Sigmoid colon (tissue), 7 donors: ENCODE results near the gene HELZ. TPM values are rescaled to one million over a fixed set of nuclear protein-coding genes. Genes with fewer than 3 reads are reported as not detected.

Source experiments
- DNase-seq: peaks from one replicate; pipeline ENCODE4 v3.0.0-alpha.2; 2019
- H3K27ac ChIP-seq, 4 donors: fragments of 200-600 bp; sonication (generic); one replicate each; pipeline ENCODE4 v1.5.1; 2016 to 2019; ENCODE audit warnings: mild to moderate bottlenecking in 1 of 4
- H3K27me3 ChIP-seq, 3 donors: fragments of 200-600 bp; sonication (generic); one replicate each; pipeline ENCODE4 v1.5.1; 2019; ENCODE audit warnings: mild to moderate bottlenecking in 1 of 3
- H3K36me3 ChIP-seq, 4 donors: fragments of 200-600 bp; sonication (generic); one replicate each; pipeline ENCODE4 v1.5.1; 2016 to 2019
- H3K4me1 ChIP-seq, 4 donors: fragments of 200-600 bp; sonication (generic); one replicate each; pipeline ENCODE4 v1.5.1; 2017 to 2019
- H3K4me3 ChIP-seq, 4 donors: fragments of 200-600 bp; sonication (generic); one replicate each; pipeline ENCODE4 v1.5.1; 2017 to 2019; ENCODE audit warnings: mild to moderate bottlenecking in 2 of 4, moderate library complexity in 1 of 4
- H3K9me3 ChIP-seq, 4 donors: fragments of 200-600 bp in 3 of 4; sonication (generic) in 3 of 4; one replicate each; pipeline versions ENCODE4 v1.5.1 to v1.6.1; 2013 to 2019
- EP300 ChIP-seq, 4 donors: sonication (generic); formaldehyde crosslinking; IDR thresholded peaks; one replicate each; pipeline ENCODE4 v1.6.1; 2017; ENCODE audit warnings: antibody characterized with exemption in 4 of 4
- POLR2A ChIP-seq, 2 donors: fragments of 450-650 bp; IDR thresholded peaks; one replicate each; pipeline ENCODE4 v1.6.1; 2016; ENCODE audit warnings: antibody characterized with exemption in 2 of 2, mild to moderate bottlenecking in 2 of 2, moderate library complexity in 2 of 2
- POLR2AphosphoS5 ChIP-seq, 4 donors: sonication (generic); formaldehyde crosslinking; IDR thresholded peaks; one replicate each; pipeline ENCODE4 v1.6.1; 2017; ENCODE audit warnings: antibody characterized with exemption in 4 of 4
- WGBS, 2 donors: extraction: QIAGEN DNeasy Blood & Tissue Kit; methylation state at CpG; one replicate each; pipeline ENCODE4 v1.1.7; 2013; 5-methylcytosine and 5-hydroxymethylcytosine counted together
- intact Hi-C: fragments of 100-400 bp; cut with DNase I; formaldehyde crosslinking; loops from one replicate; pipeline ENCODE4 v1.15.1; 2023
- polyA plus RNA-seq, 3 donors: library from polyadenylated mRNA; stranded (reverse); fragments of 200-250 nt; gene quantifications; one replicate each; pipeline ENCODE4 v1.2.3, GENCODE V29; 2013
- total RNA-seq, 4 donors: library from RNA; depleted of rRNA; stranded (reverse); fragments of >200 nt; gene quantifications; one replicate each; pipeline ENCODE4 v1.1.0, GENCODE V29; 2016
- TF ChIP-seq, protein P1 (sequence below), 4 experiments: fragments of 450-650 bp in 3 of 4; fragments of 200-600 bp in 1 of 4; IDR thresholded peaks; one replicate each; pipeline ENCODE4 v1.5.1; 2016 to 2019; ENCODE audit warnings: antibody characterized with exemption in 4 of 4, mild to moderate bottlenecking in 3 of 4, moderate library complexity in 2 of 4
- donor health status: healthy with polysubstance abuse.
- donor health status: Bipolar disorder and iron deficiency.
- donor health status: healthy.

Gene HELZ
- total and polyA plus RNA-seq, 7 donors, result 2.4 to 61.5 (median 31.7) TPM

DNA sequence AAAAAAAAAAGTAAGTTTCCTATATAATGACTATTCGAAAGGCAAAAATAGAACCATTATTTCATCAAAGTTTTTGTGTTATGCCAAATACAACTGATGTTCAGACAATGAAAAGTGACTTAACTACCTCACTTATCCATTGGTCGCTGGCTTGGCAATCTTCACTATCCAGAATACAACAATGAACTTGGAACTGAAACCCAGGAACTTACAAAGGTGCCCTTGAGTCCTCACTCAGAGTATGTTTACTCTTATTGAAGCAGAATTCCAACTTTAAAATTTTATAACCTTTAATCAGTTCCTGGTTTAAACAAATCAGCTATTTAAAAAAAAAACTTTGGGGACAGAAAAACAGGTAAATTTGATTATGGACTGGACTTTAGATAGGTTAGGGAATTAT lies 34.1 kb downstream of the HELZ start:
- Histone ChIP-seq H3K27me3 (no peaks in the 10 kb centered on the region), H3K9me3 (no peaks in the 10 kb centered on the region), H3K4me1 (peaks cover 0 to 13% (median 5%) of the 10 kb centered on the region in 4 donors), H3K27ac (no peak overlapping the region), H3K4me3 (no peak overlapping the region), H3K36me3 (peaks cover 0 to 21% (median 0%) of the 10 kb centered on the region in 4 donors)
- 52 to 83% methylated on average over 2 of the region's 2 CpGs for WGBS, 2 donors
- intact Hi-C loops, result no loop called here
- DNase-seq, result no peak
- TF ChIP-seq POLR2A (IDR thresholded peaks at IDR 0.05) (no peak), EP300 (IDR thresholded peaks at IDR 0.05) (no peak), POLR2AphosphoS5 (IDR thresholded peaks at IDR 0.05) (no peak)
- TF ChIP-seq, protein P1, sequence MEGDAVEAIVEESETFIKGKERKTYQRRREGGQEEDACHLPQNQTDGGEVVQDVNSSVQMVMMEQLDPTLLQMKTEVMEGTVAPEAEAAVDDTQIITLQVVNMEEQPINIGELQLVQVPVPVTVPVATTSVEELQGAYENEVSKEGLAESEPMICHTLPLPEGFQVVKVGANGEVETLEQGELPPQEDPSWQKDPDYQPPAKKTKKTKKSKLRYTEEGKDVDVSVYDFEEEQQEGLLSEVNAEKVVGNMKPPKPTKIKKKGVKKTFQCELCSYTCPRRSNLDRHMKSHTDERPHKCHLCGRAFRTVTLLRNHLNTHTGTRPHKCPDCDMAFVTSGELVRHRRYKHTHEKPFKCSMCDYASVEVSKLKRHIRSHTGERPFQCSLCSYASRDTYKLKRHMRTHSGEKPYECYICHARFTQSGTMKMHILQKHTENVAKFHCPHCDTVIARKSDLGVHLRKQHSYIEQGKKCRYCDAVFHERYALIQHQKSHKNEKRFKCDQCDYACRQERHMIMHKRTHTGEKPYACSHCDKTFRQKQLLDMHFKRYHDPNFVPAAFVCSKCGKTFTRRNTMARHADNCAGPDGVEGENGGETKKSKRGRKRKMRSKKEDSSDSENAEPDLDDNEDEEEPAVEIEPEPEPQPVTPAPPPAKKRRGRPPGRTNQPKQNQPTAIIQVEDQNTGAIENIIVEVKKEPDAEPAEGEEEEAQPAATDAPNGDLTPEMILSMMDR (IDR thresholded peaks at IDR 0.05), result no peak

DNA sequence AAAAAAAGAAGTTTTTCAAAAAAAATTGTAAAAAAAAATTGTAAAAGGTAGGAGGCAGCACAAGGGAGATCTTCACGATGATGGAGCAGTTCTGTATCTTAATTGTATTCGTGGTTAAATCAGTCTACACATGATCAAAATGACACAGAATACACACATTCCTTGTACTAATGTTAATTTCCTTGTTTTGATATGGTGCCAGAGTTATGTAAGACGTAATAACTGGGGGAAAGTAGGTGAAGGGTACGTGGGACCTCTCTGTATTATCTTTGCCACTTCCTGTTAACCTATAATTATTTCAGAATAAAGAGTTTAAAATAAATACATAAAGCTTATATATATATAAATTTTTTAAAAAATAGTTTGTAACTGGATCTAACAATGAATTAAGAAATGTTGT lies 36.8 kb downstream of the HELZ start:
- peaks cover 0 to 4% (median 0%) of the 10 kb centered on the region in 4 donors for H3K36me3 ChIP-seq
- H3K4me3 ChIP-seq, result no peak overlapping the region
- H3K27me3 ChIP-seq, result no peaks in the 10 kb centered on the region
- no peak overlapping the region for H3K27ac ChIP-seq
- 31 to 59% methylated on average over 4 of the region's 4 CpGs for WGBS, 2 donors
- no peak for DNase-seq
- no peaks in the 10 kb centered on the region for H3K9me3 ChIP-seq
- H3K4me1 ChIP-seq, result peaks cover 0 to 8% (median 4%) of the 10 kb centered on the region in 4 donors
- intact Hi-C loops, result no loop called here
- TF ChIP-seq, protein P1 (IDR thresholded peaks at IDR 0.05), result no peak

DNA sequence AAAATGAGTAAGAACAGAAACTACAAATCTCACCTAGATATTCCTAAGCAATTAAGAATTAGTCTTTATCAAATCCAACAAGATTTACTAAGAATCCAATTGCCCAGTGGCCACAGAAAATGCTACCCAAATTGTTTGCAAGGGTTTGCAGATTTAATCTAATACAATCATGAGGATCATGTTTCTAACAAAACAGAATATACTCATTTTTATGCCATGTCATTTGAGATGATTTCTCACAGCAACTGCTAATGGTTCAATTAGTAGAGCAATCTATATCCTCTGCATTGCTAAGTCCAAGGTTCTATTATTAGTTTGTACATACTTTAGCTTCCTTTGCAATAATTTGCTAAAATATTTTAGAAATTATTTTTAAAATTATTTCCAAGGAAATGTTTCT lies 41.2 kb downstream of the HELZ start:
- DNase-seq, result no peak
- no peaks in the 10 kb centered on the region for H3K9me3 ChIP-seq
- TF ChIP-seq EP300 (IDR thresholded peaks at IDR 0.05) (no peak), POLR2A (IDR thresholded peaks at IDR 0.05) (no peak), POLR2AphosphoS5 (IDR thresholded peaks at IDR 0.05) (no peak)
- TF ChIP-seq, protein P1 (IDR thresholded peaks at IDR 0.05), result no peak
- H3K4me3 ChIP-seq, result no peak overlapping the region
- no peaks in the 10 kb centered on the region for H3K27me3 ChIP-seq
- peaks cover 0 to 41% (median 11%) of the 10 kb centered on the region in 4 donors for H3K36me3 ChIP-seq
- intact Hi-C loops, result no loop called here
- H3K4me1 ChIP-seq, result no peaks in the 10 kb centered on the region
- H3K27ac ChIP-seq, result no peak overlapping the region

DNA sequence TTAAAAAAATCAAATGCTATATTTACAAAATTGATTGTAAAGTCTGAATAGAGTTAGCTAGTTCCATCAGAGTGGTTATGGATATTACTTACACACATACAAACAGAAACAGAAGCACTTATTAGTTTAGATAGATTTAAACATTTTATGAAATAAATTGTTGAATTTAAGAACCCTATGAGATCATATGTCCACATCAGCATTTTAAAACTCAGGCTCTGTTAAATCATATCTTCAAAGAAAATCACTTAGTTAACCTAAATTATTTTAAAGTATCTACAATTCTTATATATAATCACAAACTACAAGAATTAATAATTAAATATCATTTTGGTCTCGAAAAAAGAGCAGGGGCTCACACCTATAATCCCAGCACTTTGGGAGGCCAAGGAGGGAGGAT lies 42.5 kb downstream of the HELZ start:
- WGBS, 2 donors, result 98% methylated on average over 1 of the region's 1 CpG
- Histone ChIP-seq H3K27ac (no peak overlapping the region), H3K4me3 (no peak overlapping the region), H3K27me3 (no peaks in the 10 kb centered on the region), H3K9me3 (no peaks in the 10 kb centered on the region), H3K36me3 (peaks cover 0 to 52% (median 11%) of the 10 kb centered on the region in 4 donors), H3K4me1 (no peaks in the 10 kb centered on the region)
- TF ChIP-seq, protein P1 (IDR thresholded peaks at IDR 0.05), result no peak
- TF ChIP-seq POLR2A (IDR thresholded peaks at IDR 0.05), result no peak
- TF ChIP-seq EP300 (IDR thresholded peaks at IDR 0.05), result no peak
- TF ChIP-seq POLR2AphosphoS5 (IDR thresholded peaks at IDR 0.05), result no peak
- no peak for DNase-seq
- intact Hi-C loops, result no loop called here

DNA sequence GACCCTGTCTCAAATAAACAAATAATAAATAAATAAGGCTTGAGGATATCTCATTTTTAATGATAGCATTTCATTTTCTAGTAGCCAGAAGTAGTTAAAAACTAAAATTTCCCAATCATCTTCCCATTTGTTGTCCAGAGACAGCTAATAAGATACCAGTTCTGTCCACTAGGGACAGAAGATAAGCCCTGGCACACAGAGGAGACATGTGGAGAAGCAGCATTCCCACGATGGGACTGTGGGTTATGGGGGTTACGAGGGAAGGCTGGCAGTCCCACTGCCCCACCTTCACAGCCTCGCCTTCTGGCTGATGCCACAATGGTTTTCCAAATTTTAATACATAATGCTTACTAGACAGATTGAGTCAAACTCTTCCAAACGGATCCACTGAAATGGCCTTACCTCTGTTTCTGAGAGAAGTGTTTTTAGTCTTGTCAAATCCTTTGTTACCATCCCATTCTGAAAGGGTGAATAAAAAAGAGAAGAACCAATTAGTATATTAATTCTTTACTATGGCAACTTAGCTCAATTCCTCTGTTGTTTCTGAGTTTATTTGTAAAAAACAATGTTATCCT lies 44.2 kb downstream of the HELZ start:
- TF ChIP-seq, protein P1 (IDR thresholded peaks at IDR 0.05), result no peak
- TF ChIP-seq POLR2A (IDR thresholded peaks at IDR 0.05) (no peak), POLR2AphosphoS5 (IDR thresholded peaks at IDR 0.05) (no peak), EP300 (IDR thresholded peaks at IDR 0.05) (no peak)
- intact Hi-C loops, result no loop called here

More for the DNA sequence above, 44.2 kb downstream of the HELZ start:
- H3K27me3 ChIP-seq, result no peaks in the 10 kb centered on the region
- H3K4me1 ChIP-seq, result no peaks in the 10 kb centered on the region
- H3K36me3 ChIP-seq, result peaks cover 0 to 62% (median 11%) of the 10 kb centered on the region in 4 donors
- DNase-seq, result no peak
- no peak overlapping the region for H3K4me3 ChIP-seq
- no peak overlapping the region for H3K27ac ChIP-seq
- H3K9me3 ChIP-seq, result no peaks in the 10 kb centered on the region
- 90 to 91% methylated on average over 4 of the region's 4 CpGs for WGBS, 2 donors
